ENCODE data around the gene CYP19A1.

GRCh38 chr15:51198701-51199232, 139.6 kb downstream of the CYP19A1 start:
- TF ChIP-seq GATA3 (IDR thresholded peaks at IDR 0.05; ENCODE audit: low read depth, low read length) = no peak
- TF ChIP-seq GATA2 (IDR thresholded peaks at IDR 0.05; ENCODE audit: low read depth, low read length) = no peak
